Measurements from ENCODE around the gene TBC1D24.
"Not testable (repeated sequence)": the region's sequence is repeated elsewhere in the genome, so short reads cannot be mapped to it uniquely, and the experiment has no call there.

The TBC1D24 gene

DNA sequence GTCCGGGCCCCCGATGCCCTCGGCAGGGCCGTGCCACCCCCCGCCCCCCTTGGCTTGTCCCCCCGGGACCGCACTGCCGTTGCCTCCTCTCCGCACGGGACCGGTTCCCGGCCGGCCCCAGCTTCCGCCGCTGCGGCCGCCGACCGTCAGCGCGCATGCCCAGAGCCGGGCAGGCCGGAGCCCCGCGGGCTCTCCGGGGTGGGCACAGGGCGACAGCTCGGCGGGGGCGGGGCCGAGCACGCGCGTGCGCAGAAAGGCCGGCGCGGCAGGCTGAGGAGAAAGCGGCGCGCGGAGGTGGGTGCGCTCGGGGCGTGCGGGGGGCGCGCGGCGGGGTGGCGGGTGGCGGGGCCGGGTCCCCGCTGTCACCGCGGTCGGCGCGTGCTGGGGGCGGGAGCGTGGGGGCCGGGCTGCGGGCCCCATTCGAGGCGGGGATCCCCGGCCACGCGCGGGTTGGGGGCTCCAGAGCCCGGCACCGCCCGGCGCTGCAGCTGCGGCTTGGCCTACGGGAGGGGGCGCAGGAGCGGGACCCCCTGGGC lies at the start of gene TBC1D24:
TSS of gene TBC1D24 (plus strand) at position 251 of the 536 bp plus-strand sequence. CDS start 21,022 bp downstream, outside the sequence.
- peak; percentile 83 to 85 for DNase-seq

DNA sequence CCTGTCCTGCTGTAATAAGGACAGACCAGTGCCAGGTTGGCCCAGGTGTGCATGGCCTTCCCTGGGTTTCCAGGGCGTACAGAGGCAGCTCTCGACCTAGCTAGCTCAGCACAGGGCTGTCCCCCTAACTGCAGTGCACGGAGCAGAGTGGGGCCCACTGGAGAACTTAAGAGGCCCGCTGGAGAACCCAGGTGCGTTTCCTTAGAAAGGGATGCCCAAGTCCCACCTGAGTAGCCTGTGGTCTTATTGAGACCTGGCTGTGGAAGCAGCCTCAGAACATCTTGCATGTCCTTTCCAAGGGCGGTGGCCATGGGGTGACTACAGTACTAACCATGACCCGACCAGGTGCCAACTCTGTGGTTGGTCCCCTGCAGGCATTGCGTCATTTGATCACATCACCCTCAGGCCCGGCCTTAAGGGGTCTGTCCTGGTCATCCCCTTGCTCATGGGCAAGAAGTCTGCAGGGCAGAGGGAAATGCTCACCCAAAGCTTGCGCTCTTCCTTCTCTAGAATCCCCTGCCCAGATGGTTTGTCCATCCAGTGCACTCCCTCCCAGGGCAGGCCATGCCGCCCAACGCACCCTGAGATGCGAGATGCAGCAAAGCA lies 49.0 kb upstream of the TBC1D24 start:
- DNase-seq = no peak

DNA sequence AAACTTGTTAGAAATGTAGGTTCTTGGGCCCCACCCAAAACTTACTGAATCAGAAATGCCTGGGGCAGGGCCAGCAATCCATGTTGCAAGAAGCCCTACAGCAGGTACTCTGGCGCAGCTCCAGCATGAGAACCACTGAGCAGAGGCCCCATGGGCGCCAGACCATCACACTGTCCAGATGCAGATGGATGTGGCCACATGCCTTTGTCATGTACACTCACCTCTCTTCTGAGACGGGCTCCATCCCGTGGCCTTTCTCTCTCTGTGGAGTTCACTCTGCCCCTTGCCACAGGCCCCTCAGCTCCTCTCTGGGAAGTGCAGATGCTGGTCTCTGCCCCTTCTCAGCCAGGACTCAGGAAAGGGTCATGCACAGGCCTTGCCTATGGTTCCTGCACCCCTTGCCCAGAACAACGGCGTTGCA lies 48.0 kb upstream of the TBC1D24 start:
- no peak for DNase-seq

DNA sequence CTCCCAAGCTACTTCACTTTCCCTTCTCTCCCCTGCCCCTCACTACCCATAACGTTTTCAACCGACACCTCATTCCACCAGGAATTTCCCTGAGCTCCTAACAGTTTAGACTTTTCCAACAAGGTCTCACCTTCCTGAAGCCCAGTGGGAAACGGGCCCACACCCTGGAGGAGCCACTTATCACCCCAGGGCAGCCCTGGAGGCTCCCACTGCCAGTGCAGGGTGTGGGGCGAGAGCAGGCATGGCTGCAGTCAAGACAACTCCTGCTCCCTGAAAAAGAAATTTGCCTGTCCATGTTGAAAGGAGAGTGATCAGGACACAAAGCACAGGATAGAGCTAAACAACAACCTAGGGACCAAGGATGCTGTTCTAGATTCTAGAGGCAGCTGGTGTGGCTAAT lies 47.4 kb upstream of the TBC1D24 start:
- DNase-seq = no peak

DNA sequence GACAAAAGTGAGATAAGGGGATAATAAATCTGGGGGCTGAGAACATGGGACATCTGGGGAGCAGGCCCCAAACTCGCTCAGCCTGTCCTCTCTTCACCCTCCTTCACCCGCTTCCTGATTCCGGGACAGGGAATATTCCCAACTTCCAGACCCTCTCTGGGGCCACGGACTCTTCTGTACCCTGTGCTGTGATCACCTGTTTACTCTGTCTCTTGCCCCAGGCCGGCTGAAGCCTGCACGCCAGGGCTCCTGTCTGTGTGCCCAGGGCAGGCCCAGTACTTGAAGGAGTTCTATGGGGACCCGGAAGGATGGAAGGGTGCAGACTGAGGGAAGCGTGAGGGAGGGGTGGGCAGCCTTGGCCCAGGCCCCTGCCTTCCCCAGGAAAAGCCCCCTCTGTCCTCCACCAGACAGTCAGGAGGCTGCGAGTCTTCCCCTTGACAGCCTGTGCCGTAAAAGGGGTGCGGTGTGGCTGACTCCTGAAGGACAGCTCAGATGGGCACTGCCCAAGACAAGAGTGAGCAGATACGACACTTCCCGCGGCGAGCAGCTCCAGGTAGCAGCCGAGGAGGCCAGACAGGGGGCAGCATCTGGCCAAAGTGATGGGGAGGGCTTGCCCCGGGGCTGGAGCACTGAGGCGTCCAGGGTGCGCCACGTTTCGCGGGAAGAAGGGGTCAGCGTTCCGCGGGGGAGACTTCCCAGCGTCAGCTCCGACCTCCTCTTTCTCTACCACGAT lies 46.7 kb upstream of the TBC1D24 start:
- DNase-seq = peak; percentile 21 to 33

DNA sequence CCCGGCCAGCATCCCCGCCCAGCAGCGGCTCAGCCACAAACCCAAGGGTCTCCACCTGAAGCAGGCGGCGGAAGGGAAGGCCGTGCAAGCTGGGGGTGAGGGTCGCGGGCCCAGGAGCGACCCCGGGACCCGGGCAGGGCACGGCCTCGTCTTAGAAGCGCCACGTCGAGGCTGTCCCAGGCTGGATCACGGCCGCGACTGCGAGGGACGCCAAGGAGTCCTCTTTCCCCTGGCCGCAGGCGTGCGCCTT lies 46.2 kb upstream of the TBC1D24 start:
- DNase-seq = no peak

DNA sequence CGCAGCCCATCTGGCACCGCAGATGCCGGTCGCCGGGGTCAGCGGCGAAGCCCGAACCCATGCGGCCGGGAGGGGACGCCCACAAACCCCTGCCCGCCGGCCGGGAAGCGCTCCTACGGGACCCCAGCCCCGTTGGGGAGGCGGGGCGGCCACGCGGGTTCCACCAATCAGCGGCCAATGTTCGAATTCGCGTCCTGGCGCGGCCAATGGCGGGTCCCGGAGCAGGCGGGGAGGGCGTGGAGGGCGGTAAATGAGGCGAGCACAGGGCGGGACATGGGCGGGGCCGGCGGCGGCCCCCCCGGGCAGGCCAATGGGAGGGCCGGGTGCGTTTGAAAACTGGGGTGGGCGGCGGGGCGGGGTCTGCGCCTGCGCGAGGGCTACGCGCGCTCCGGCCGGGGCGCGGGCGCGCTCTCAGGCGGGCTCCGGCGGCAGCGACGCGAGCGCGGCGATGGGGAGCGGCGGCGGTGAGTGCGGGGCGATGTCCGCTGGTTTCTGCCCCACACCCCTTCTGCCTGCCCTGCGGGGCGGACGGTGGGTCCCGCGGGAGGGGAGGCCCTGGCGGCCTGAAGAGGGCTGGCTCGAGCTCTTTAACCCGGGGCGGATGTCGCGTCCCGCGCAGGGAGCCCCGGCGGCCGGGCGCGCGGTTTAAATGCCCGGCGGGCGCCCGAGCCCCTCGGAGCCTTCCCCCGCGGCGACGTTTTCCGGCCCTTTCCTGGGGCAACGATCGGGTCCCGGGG lies 45.7 kb upstream of the TBC1D24 start, which contains the start of gene CCNF:
TSS of gene CCNF (plus strand) at position 414 of the 737 bp plus-strand sequence. CDS start at position 449, 35 bp downstream.
- DNase-seq = peak; percentile 98 to 99

DNA sequence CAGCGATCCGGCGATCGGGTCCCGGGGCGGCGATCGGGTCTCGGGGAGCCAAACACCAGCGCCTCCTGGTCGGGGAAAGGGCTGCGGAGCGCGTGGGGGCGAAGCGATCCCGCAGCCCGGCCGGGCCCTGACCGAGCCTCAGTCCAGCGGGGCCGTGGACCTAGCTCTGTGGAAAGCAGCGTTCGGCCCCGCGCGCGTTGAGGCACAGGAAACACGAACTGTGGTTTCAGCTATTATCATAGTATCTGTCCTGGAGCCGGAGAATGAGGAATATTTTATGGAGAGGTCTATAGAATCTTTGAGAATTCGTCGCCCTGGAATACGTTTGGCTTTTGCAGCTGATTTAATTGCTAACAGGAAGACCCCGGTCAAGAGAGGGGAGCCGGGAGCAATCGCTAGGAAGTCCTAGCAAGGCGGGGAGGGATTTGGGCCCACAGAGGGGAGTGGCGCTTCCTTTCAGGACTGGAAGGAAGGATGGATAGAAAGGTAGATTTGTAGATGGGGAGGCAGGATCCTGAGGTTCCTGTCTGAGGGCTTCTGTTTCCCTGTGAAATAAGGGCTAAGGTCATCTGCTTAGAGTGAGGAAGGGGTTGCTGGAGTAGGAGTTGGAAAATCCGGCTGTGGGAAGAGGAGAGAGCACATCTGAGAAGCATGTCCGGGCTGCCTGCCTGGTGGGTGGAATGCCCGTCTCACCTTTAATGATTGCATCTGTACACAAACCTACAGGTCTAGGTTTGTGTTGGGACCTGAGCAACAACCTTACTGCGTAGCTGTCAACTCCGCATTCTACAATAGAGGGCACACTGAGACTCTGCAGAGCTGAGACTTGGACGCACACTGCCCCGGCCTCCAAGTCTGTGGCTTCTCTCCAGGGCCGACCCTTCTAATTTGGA lies 44.9 kb upstream of the TBC1D24 start:
- no peak for DNase-seq

DNA sequence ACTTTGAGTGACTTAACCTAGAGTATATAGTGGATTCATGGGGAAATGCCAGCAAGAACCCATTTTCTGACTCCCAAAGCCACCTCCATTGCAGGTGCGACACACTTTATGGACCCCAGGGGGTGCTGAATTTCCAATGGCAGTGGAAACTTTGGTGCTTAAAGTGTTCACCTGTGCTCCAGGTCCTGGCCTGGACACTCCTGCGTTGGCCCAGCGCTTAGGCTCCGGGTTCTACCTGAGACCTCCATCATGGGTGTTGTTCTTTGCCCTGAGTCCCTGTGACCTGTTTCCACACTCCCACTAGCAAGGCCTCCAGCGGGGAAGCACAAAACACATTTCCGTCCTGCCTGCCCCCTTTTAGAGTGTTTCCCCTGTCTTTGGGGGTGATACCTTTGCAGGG lies 42.6 kb upstream of the TBC1D24 start:
- DNase-seq = no peak

DNA sequence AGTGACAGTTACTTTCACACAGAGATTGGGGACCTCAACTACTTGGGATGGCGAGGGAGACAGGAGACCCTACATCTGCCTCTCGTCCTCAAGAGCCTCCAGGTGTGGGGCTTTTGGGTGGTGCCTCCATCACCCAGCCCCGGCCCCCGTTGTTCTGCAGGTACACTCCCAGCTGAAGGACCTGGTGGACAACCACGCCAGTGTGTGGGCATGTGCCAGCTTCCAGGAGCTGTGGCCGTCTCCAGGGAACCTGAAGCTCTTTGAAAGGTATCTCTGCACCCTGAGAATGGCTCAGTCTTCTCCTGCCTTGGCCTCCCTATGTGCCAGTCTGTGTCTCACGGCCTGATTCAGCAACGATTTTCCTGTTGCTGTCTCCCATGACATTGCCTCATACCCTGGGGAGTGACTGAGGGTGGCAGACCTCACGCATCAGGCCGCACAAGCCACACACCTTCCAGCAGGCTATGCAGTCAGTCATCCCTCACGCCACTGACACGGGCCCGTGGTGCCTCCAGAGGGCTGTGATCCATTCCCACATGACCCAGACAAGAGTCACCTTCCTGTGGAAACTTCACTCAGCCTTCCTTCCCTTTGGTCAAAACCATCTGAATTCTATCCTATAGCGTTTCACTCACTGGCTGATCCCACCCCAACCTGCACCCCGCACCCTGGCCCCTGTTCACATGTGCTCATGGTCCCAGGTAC lies 42.0 kb upstream of the TBC1D24 start:
- no peak for DNase-seq

DNA sequence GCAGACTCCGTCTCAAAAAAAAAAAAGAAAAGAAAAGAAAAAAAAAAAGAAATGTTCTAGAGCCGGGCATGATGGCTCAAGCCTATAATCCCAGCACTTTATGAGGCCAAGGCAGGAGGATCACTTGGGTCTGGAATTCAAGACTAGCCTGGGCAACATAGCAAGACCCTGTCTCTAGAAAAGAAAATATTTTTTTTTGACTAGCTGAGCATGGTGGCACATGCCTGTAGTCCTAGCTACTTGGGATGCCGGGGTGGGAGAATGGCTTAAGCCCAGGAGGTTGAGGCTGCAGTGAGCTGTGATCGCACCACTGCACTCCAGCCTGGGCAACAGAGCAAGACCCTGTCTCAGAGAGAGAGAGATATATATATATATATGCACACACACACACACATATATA lies 39.7 kb upstream of the TBC1D24 start:
- not testable (repeated sequence) for DNase-seq

DNA sequence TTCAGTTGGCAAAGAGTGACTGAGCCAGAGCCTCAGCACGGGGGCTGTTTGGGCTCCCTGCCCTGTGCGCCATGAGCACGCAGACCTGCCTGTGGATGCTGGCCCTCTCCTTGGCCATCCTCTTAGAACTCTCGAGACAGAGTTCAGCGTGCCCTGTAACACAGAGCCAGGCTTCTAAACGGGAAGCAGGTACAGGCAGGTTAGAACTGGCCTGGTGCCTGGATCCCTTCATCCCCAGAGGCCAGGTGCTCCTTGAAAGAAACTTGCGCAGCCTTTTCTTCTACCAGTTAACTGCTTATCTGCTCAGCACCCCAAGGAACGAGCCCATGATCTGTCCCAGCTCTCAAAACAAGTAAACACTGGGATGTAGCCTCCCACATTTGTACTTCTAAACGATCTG lies 38.8 kb upstream of the TBC1D24 start:
- DNase-seq = no peak

DNA sequence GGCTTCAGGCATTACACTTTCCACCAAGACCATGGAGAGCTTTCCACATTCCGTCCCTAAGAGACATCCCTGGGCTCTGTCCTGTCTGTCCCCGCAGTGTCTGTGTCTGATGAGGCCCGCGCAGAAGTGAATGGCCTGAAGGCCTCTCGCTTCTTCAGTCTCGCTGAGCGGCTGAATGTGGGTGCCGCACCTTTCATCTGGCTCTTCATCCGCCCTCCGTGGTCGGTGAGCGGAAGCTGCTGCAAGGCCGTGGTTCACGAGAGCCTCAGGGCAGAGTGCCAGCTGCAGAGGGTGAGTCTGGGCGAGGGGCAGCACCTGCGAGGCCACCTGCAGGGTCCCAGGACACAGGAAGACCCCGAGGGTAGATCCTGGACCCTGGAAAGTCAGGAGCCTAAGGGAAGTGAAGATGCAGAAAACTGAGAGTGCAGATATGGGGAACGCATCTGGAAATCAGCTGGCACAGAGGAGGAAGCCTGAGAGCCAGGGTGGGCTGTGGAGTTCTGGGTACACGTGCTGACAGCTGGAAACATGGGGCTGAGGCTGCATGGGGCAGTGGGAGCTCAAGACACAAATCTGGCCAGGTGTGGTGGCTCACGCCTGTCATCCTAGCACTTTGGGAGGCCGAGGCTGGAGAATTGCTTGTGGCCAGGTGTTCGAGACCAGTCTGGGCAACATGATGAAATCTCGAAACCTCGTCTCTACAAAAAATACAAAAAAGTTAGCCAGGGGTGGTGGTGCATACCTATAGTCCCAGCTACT lies 37.7 kb upstream of the TBC1D24 start:
- no peak for DNase-seq

DNA sequence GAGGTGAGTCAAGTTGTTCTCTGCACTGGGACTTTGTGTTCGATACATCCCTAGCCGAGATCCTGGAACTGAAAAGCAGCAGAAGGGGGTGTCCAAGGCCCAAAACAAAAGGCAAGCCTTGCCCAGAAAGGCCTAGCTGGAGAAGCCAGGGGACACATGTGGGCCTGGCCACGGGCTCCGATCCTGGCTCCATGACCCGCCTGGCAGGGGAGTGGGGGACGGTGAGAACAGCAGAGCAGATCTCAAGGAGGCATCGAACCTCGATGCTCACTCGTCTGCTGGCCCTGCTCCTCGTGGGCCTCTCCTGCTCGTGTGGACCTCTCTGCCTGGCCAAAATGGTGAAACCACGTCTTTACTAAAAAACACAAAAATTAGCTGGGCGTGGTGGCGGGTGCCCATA lies 36.8 kb upstream of the TBC1D24 start:
- no peak for DNase-seq

DNA sequence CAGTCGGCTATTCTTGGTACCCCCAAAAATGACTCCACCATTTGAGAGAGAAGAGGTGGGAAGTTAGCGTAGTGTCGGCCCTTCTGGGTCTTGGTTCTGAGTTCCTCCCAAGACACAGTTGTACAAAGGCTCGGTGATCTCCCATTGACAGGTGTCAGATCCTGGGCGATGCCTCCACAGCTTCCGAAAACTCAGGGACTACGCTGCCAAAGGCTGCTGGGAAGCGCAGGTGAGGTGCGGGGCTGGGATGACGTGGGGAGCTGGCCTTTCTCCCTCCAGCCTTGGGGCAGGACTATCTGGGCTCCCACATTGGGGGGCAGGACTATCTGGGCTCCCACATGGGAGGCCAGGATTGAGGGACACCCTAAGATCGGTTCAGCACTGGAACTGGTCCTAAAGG lies 35.3 kb upstream of the TBC1D24 start:
- DNase-seq = no peak

DNA sequence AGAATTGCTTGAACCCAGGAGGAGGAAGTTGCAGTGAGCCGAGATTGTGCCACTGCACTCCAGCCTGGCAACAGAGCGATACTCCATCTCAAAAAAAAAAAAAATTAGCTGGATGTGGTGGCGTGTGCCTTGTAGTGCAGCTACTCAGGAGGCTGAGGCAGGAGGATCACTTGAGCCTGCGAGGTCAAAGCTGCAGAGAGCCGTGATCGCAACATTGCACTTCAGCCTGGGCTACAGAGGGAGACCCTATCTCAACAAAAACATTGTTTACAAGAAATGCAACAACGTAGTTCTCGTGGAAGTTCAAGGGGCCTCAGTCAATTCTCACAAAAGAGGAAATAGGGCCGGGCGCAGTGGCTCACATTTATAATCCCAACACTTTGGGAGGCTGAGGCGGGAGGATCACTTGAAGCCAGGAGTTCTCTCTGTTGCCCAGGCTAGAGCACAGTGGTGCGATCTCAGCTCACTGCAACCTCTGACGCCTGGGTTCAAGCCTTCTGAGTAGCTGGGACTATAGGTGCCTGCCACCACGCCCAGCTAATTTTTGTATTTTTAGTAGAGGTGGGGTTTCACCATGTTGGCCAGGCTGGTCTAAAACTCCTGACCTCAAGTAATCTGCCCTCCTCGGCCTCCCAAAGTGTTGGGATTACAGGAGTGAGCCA lies 33.7 kb upstream of the TBC1D24 start:
- not testable (repeated sequence) for DNase-seq

DNA sequence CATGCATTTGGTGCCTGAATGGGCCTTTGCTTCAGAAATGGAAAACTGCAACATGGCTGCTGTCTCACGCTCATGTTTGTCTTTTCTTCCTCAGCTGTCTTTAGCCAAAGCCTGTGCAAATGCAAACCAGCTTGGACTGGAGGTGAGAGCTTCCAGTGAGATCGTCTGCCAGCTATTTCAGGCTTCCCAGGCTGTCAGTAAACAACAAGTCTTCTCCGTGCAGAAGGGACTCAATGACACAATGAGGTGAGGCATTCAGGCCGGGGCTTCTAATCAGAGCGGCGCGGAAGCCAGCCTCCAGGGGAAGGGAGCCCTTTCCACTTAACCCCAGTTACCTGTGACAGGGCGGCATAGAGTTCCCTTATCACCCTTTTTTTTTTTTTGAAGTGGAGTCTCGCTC lies 31.4 kb upstream of the TBC1D24 start:
- DNase-seq = no peak

DNA sequence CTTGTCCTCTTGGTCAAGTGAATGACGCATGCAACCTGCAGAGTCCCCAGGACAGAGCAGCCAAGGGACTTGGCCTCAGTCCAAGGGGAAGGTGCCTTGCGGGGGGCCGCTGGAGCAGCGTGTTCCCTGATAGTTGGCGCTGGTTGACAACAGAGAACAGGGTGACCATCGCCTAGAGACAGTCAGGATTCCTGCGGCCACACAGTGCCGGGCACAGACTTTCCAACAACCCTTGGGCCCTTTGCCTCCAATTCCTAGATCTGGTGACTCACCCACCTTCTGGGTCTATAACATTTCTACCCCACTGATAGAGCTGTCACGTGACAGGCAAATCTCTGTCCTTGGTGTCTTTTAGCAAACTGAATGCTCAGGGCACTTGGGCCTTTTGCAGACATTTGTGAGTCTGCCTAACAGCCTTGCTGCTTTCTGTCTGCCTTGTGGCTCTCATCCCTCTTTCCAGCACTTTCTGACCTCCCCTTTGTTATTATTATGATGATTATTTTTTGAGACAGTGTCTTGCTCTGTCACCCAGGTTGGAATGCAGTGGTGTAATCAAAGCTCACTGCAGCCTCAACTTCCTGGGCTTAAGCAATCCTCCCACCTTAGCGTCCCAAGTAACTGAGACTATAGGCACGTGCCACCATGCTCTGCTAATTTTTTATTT lies 26.9 kb upstream of the TBC1D24 start:
- no peak for DNase-seq

DNA sequence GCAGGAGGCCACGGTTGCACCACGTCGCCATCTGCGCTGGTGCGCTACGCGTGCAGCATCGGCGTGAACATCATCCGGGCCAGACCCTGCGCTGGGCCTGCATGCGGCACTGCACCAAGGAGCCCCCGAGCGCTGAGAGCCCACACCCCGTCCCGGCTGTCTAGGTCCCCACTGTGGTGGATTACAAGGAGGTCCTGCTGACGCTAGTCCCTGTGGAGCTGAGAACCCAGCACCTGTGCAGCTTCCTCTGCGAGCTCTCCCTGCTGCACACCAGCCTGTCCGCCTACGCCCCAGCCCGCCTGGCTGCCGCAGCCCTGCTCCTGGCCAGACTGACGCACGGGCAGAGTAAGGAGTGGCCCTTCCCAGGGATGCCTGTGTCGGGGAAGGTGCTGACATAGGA lies 25.8 kb upstream of the TBC1D24 start:
- DNase-seq = no peak

DNA sequence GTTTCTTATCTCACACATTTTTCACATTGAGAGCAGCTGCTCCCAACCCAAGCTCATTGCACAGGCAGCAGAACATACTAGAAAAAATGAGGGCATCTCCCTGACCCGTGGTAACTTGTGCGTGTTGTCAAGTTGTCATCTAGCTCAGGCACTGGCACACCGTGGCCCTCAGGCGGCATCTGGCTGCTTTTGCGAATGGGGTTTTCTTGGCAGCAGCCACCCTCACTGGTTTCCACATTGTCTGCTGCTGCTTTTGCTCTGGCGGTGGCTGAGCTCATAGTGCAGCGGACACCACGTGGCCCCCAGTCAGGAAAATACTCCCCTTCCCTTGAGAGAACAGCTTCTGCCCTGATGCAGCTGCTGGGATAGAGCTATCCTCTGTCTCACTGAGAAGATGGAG lies 24.4 kb upstream of the TBC1D24 start:
- no peak for DNase-seq

Measured in activated CD4-positive, alpha-beta T cell treated with anti-CD3 and anti-CD28 coated beads, Interleukin-2, amount 50 U/mL, for 48 hours (primary cell).